DMS153 (cell line): ENCODE measurements around the gene DAO.

Source experiments
- DNase-seq: peaks from one replicate; lab custom pipeline; 2025; lab: John Stamatoyannopoulos, UW

DAO gene

GRCh38 chr12:108875682-108876361, 4.1 kb upstream of the DAO start:
- no peak for DNase-seq

- no peak for DNase-seq
These were observed 3.3 kb upstream of the DAO start for GRCh38 chr12:108876550-108876949.

- no peak for DNase-seq
These were observed 2.1 kb downstream of the DAO start for GRCh38 chr12:108881953-108882352.

- no peak for DNase-seq
These were observed 4.5 kb downstream of the DAO start for GRCh38 chr12:108884116-108885012.

- no peak for DNase-seq
These were observed 7.2 kb downstream of the DAO start for GRCh38 chr12:108886873-108887629.

- no peak for DNase-seq
These were observed 8.1 kb downstream of the DAO start for GRCh38 chr12:108888031-108888430.

GRCh38 chr12:108890208-108890607, 10.3 kb downstream of the DAO start:
- DNase-seq = no peak

GRCh38 chr12:108895220-108895802, 15.4 kb downstream of the DAO start:
- DNase-seq = no peak

GRCh38 chr12:108896336-108896735, 16.4 kb downstream of the DAO start:
- no peak for DNase-seq

GRCh38 chr12:108896817-108897216, 16.9 kb downstream of the DAO start:
- no peak for DNase-seq

GRCh38 chr12:108899145-108899544, 19.3 kb downstream of the DAO start:
- DNase-seq = no peak

GRCh38 chr12:108905725-108906124, 25.8 kb downstream of the DAO start:
- DNase-seq = no peak

- DNase-seq = no peak
These were observed 27.1 kb downstream of the DAO start for GRCh38 chr12:108906971-108907370.

GRCh38 chr12:108907839-108908351, 28.0 kb downstream of the DAO start:
- DNase-seq = no peak

GRCh38 chr12:108910336-108910735, 30.4 kb downstream of the DAO start:
- DNase-seq = no peak

- no peak for DNase-seq
These were observed 32.0 kb downstream of the DAO start for GRCh38 chr12:108911915-108912314.

- DNase-seq = no peak
These were observed 32.5 kb downstream of the DAO start for GRCh38 chr12:108912361-108912760.

- DNase-seq = no peak
These were observed 34.2 kb downstream of the DAO start for GRCh38 chr12:108914121-108914531.

GRCh38 chr12:108915632-108916133, 35.8 kb downstream of the DAO start:
- no peak for DNase-seq

GRCh38 chr12:108916336-108916735, 36.4 kb downstream of the DAO start:
- DNase-seq = no peak

GRCh38 chr12:108918206-108918605, 38.3 kb downstream of the DAO start:
- no peak for DNase-seq
